Thyroid gland (tissue), 4 donors: ENCODE measurements around the gene MBL2.

Experiments used
- CTCF ChIP-seq, 6 experiments: fragments of 200-600 bp in 3 of 6; fragments of 450-650 bp in 3 of 6; sonication (generic) in 3 of 6; IDR thresholded peaks; one replicate each; pipeline ENCODE4 v1.5.1; 2016 to 2019; ENCODE audit warnings: antibody characterized with exemption in 6 of 6, mild to moderate bottlenecking in 2 of 6, inconsistent platforms in 1 of 6, moderate library complexity in 1 of 6
- POLR2A ChIP-seq, 2 donors: fragments of 450-650 bp; IDR thresholded peaks; one replicate each; pipeline ENCODE4 v1.6.1; 2017; ENCODE audit warnings: antibody characterized with exemption in 2 of 2, mild to moderate bottlenecking in 2 of 2, moderate library complexity in 1 of 2

GRCh38 chr10:52762088-52762487 is 10.5 kb downstream of the MBL2 start:
- TF ChIP-seq CTCF (IDR thresholded peaks at IDR 0.05), result no peak
- no peak for TF ChIP-seq POLR2A (IDR thresholded peaks at IDR 0.05)
